HG02623 (cell line): ENCODE results near the gene MOGAT2.

ENCODE experiments used
- ATAC-seq: cut with Tn5 transposase; IDR thresholded peaks from one replicate; pipeline ENCODE4 v1.9.1; 2021; ENCODE audit warnings: moderate library complexity; ENCODE audit not compliant: unreplicated experiment

The MOGAT2 gene

GRCh38 chr11:75776546-75776945, 58.9 kb downstream of the MOGAT2 start:
- no peak for ATAC-seq

- no peak for ATAC-seq
Observed at GRCh38 chr11:75777461-75778110, 59.9 kb downstream of the MOGAT2 start.

GRCh38 chr11:75778962-75779361, 61.3 kb downstream of the MOGAT2 start:
- ATAC-seq = no peak

- ATAC-seq = no peak
Observed at GRCh38 chr11:75779960-75780359, 62.3 kb downstream of the MOGAT2 start.

GRCh38 chr11:75780888-75781287, 63.2 kb downstream of the MOGAT2 start:
- no peak for ATAC-seq

GRCh38 chr11:75781296-75781695, 63.7 kb downstream of the MOGAT2 start:
- ATAC-seq = no peak

- ATAC-seq = no peak
Observed at GRCh38 chr11:75781831-75782230, 64.2 kb downstream of the MOGAT2 start.
